Measurements from ENCODE around the gene NCAPD2.

NCAPD2 gene

DNA sequence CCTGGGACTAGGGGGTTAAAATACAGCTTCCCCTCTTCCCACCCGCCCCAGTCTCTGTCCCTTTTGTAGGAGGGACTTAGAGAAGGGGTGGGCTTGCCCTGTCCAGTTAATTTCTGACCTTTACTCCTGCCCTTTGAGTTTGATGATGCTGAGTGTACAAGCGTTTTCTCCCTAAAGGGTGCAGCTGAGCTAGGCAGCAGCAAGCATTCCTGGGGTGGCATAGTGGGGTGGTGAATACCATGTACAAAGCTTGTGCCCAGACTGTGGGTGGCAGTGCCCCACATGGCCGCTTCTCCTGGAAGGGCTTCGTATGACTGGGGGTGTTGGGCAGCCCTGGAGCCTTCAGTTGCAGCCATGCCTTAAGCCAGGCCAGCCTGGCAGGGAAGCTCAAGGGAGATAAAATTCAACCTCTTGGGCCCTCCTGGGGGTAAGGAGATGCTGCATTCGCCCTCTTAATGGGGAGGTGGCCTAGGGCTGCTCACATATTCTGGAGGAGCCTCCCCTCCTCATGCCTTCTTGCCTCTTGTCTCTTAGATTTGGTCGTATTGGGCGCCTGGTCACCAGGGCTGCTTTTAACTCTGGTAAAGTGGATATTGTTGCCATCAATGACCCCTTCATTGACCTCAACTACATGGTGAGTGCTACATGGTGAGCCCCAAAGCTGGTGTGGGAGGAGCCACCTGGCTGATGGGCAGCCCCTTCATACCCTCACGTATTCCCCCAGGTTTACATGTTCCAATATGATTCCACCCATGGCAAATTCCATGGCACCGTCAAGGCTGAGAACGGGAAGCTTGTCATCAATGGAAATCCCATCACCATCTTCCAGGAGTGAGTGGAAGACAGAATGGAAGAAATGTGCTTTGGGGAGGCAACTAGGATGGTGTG, 42.3 kb downstream of the NCAPD2 start:
- no peak; the same call in 1 of the 2 replicates for TF ChIP-seq EGR1 (IDR thresholded peaks at IDR 0.05)
- no peak for TF ChIP-seq MAX (IDR thresholded peaks at IDR 0.05)
- TF ChIP-seq TAF1 (IDR thresholded peaks at IDR 0.05; ENCODE audit: low read depth), result no peak
- no peak for TF ChIP-seq FOXM1 (IDR thresholded peaks at IDR 0.05; ENCODE audit: borderline replicate concordance, low read depth)
- TF ChIP-seq, protein P1, sequence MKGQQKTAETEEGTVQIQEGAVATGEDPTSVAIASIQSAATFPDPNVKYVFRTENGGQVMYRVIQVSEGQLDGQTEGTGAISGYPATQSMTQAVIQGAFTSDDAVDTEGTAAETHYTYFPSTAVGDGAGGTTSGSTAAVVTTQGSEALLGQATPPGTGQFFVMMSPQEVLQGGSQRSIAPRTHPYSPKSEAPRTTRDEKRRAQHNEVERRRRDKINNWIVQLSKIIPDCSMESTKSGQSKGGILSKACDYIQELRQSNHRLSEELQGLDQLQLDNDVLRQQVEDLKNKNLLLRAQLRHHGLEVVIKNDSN (IDR thresholded peaks at IDR 0.05), result no peak
- TF ChIP-seq NFIC (IDR thresholded peaks at IDR 0.05), result no peak
- TF ChIP-seq CEBPB (IDR thresholded peaks at IDR 0.05), result no peak
- TF ChIP-seq REST (IDR thresholded peaks at IDR 0.05; ENCODE audit: low read depth), result no peak
- TF ChIP-seq CREB1 (IDR thresholded peaks at IDR 0.05; ENCODE audit: low read depth), result no peak
- TF ChIP-seq RAD21 (IDR thresholded peaks at IDR 0.05; ENCODE audit: low read depth), result no peak
- no peak for TF ChIP-seq EP300 (IDR thresholded peaks at IDR 0.05; ENCODE audit: borderline replicate concordance)

DNA sequence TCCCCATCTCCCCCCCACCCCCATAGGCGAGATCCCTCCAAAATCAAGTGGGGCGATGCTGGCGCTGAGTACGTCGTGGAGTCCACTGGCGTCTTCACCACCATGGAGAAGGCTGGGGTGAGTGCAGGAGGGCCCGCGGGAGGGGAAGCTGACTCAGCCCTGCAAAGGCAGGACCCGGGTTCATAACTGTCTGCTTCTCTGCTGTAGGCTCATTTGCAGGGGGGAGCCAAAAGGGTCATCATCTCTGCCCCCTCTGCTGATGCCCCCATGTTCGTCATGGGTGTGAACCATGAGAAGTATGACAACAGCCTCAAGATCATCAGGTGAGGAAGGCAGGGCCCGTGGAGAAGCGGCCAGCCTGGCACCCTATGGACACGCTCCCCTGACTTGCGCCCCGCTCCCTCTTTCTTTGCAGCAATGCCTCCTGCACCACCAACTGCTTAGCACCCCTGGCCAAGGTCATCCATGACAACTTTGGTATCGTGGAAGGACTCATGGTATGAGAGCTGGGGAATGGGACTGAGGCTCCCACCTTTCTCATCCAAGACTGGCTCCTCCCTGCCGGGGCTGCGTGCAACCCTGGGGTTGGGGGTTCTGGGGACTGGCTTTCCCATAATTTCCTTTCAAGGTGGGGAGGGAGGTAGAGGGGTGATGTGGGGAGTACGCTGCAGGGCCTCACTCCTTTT, 43.1 kb downstream of the NCAPD2 start:
- TF ChIP-seq NFIC (IDR thresholded peaks at IDR 0.05) (no peak), EGR1 (IDR thresholded peaks at IDR 0.05) (no peak), REST (IDR thresholded peaks at IDR 0.05; ENCODE audit: low read depth) (no peak), CREB1 (IDR thresholded peaks at IDR 0.05; ENCODE audit: low read depth) (no peak), TEAD4 (IDR thresholded peaks at IDR 0.05) (no peak), YY1 (IDR thresholded peaks at IDR 0.05; ENCODE audit: low read depth) (no peak), MAX (IDR thresholded peaks at IDR 0.05) (no peak), TAF1 (IDR thresholded peaks at IDR 0.05; ENCODE audit: low read depth) (no peak), CEBPB (IDR thresholded peaks at IDR 0.05) (no peak), EP300 (IDR thresholded peaks at IDR 0.05; ENCODE audit: borderline replicate concordance) (no peak), RAD21 (IDR thresholded peaks at IDR 0.05; ENCODE audit: low read depth) (no peak), ZBTB7A (IDR thresholded peaks at IDR 0.05; ENCODE audit: low read depth) (no peak), TCF12 (IDR thresholded peaks at IDR 0.05; ENCODE audit: low read depth) (no peak), FOXM1 (IDR thresholded peaks at IDR 0.05; ENCODE audit: borderline replicate concordance, low read depth) (no peak)
- TF ChIP-seq, protein P1 (IDR thresholded peaks at IDR 0.05), result no peak

DNA sequence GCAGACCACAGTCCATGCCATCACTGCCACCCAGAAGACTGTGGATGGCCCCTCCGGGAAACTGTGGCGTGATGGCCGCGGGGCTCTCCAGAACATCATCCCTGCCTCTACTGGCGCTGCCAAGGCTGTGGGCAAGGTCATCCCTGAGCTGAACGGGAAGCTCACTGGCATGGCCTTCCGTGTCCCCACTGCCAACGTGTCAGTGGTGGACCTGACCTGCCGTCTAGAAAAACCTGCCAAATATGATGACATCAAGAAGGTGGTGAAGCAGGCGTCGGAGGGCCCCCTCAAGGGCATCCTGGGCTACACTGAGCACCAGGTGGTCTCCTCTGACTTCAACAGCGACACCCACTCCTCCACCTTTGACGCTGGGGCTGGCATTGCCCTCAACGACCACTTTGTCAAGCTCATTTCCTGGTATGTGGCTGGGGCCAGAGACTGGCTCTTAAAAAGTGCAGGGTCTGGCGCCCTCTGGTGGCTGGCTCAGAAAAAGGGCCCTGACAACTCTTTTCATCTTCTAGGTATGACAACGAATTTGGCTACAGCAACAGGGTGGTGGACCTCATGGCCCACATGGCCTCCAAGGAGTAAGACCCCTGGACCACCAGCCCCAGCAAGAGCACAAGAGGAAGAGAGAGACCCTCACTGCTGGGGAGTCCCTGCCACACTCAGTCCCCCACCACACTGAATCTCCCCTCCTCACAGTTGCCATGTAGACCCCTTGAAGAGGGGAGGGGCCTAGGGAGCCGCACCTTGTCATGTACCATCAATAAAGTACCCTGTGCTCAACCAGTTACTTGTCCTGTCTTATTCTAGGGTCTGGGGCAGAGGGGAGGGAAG, 43.9 kb downstream of the NCAPD2 start:
- TF ChIP-seq TAF1 (IDR thresholded peaks at IDR 0.05; ENCODE audit: low read depth) (peak; percentile 15; the same call in 1 of the 2 replicates), TEAD4 (IDR thresholded peaks at IDR 0.05) (peak; percentile 28; the same call in 1 of the 2 replicates), RAD21 (IDR thresholded peaks at IDR 0.05; ENCODE audit: low read depth) (peak; percentile 54; the same call in 1 of the 2 replicates)

DNA sequence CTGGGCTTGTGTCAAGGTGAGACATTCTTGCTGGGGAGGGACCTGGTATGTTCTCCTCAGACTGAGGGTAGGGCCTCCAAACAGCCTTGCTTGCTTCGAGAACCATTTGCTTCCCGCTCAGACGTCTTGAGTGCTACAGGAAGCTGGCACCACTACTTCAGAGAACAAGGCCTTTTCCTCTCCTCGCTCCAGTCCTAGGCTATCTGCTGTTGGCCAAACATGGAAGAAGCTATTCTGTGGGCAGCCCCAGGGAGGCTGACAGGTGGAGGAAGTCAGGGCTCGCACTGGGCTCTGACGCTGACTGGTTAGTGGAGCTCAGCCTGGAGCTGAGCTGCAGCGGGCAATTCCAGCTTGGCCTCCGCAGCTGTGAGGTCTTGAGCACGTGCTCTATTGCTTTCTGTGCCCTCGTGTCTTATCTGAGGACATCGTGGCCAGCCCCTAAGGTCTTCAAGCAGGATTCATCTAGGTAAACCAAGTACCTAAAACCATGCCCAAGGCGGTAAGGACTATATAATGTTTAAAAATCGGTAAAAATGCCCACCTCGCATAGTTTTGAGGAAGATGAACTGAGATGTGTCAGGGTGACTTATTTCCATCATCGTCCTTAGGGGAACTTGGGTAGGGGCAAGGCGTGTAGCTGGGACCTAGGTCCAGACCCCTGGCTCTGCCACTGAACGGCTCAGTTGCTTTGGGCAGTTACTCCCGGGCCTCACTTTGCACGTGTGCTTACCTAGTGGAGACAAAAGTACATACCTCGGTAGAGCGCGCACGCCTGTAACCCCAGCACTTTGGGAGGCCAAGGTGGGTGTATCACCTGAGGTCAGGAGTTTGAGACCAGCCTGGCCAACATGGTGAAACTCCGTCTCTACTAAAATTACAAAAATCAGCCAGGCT, 44.8 kb downstream of the NCAPD2 start:
- TF ChIP-seq TEAD4 (IDR thresholded peaks at IDR 0.05) (no peak; the same call in 1 of the 2 replicates), MAX (IDR thresholded peaks at IDR 0.05) (no peak), TCF12 (IDR thresholded peaks at IDR 0.05; ENCODE audit: low read depth) (no peak), RAD21 (IDR thresholded peaks at IDR 0.05; ENCODE audit: low read depth) (no peak), CREB1 (IDR thresholded peaks at IDR 0.05; ENCODE audit: low read depth) (no peak), EP300 (IDR thresholded peaks at IDR 0.05; ENCODE audit: borderline replicate concordance) (no peak; the same call in 1 of the 2 replicates), FOXM1 (IDR thresholded peaks at IDR 0.05; ENCODE audit: borderline replicate concordance, low read depth) (no peak), TAF1 (IDR thresholded peaks at IDR 0.05; ENCODE audit: low read depth) (no peak)
- TF ChIP-seq, protein P1 (IDR thresholded peaks at IDR 0.05), result no peak
